GM12878 (cell line): ENCODE data around the gene PGAM2. TPM values are rescaled to one million over a fixed set of nuclear protein-coding genes. Genes with fewer than 3 reads are reported as not detected.

Experiments used
- ATAC-seq: fragments of 200-7000 bp; cut with Tn5 transposase; 3 replicates; pipeline ENCODE4 v1.9.1; 2020; ENCODE audit warnings: mild to moderate bottlenecking, moderate library complexity
- BruUV-seq: library from RNA; stranded (reverse); fragments of 400-500 nt; replicated peaks from 2 replicates; lab custom pipeline; 2021; lab: Mats Ljungman, UMichigan
- CTCF ChIA-PET: fragments of 300-600 bp; sonication (Branson Sonifier 250); formaldehyde crosslinking; extraction: SDS; loops from one replicate; lab custom pipeline; 2021; ENCODE audit warnings: inconsistent platforms; lab: Yijun Ruan, JAX
- POLR2A ChIA-PET: fragments of 350-600 bp; formaldehyde crosslinking; extraction: SDS; loops from one replicate; lab custom pipeline; 2021; ENCODE audit warnings: inconsistent platforms; lab: Charles Lee
- RAD21 ChIA-PET: fragments of 300-600 bp; sonication (Branson Sonifier 250); formaldehyde crosslinking; loops from one replicate; lab custom pipeline; 2023; ENCODE audit warnings: antibody characterized with exemption; ENCODE audit not compliant: unreplicated experiment; lab: Charles Lee
- SMC1A ChIA-PET: fragments of 300-600 bp; sonication (Branson Sonifier 250); formaldehyde crosslinking; loops from one replicate; lab custom pipeline; 2023; ENCODE audit not compliant: unreplicated experiment, uncharacterized antibody; lab: Charles Lee
- DNase-seq: peaks from one replicate; pipeline ENCODE4 v3.0.0-alpha.2; 2011; ENCODE audit warnings: low read depth, low spot score
- FAIRE-seq: peaks from 3 replicates; lab custom pipeline; 2011; peaks lifted over from hg19 to GRCh38; lab: Jason Lieb, UNC
- H2AFZ ChIP-seq: 2 replicates; pipeline ENCODE4 v1.6.0; 2011; ENCODE audit warnings: low read depth, low read length, control low read depth; ENCODE audit not compliant: control insufficient read depth
- H3K27ac ChIP-seq: 2 replicates; pipeline ENCODE4 v1.5.1; 2011; ENCODE audit warnings: control low read depth; ENCODE audit not compliant: control insufficient read depth, insufficient read depth
- H3K27me3 ChIP-seq, 2 experiments: replicated peaks in 1 of 2; 2 replicates each; pipeline versions ENCODE4 v1.6.0 to v1.6.1; 2011; ENCODE audit warnings: low read length in 1 of 2; ENCODE audit not compliant: control insufficient read depth in 2 of 2, insufficient read depth in 2 of 2
- H3K36me3 ChIP-seq, 2 experiments: 2 replicates each; pipeline ENCODE4 v1.5.1; 2011; ENCODE audit warnings: low read length in 1 of 2; ENCODE audit not compliant: control insufficient read depth in 2 of 2, insufficient read depth in 2 of 2
- H3K4me1 ChIP-seq: 2 replicates; pipeline ENCODE4 v1.6.1; 2011; ENCODE audit warnings: mild to moderate bottlenecking, low read length, moderate library complexity, mixed read lengths; ENCODE audit not compliant: control insufficient read depth, insufficient read depth
- H3K4me2 ChIP-seq: 2 replicates; pipeline ENCODE4 v1.6.0; 2011; ENCODE audit warnings: control low read depth; ENCODE audit not compliant: control insufficient read depth, insufficient read depth
- H3K4me3 ChIP-seq: fragments of 200-600 bp; sonication (generic); 2 replicates; pipeline ENCODE4 v1.5.1; 2016
- H3K79me2 ChIP-seq: 2 replicates; pipeline ENCODE4 v1.6.0; 2011; ENCODE audit warnings: low read length; ENCODE audit not compliant: control insufficient read depth, insufficient read depth
- H3K9ac ChIP-seq: 2 replicates; pipeline ENCODE4 v1.8.0; 2011; ENCODE audit warnings: low read length, control low read depth, mixed read lengths; ENCODE audit not compliant: control insufficient read depth, insufficient read depth
- H3K9me3 ChIP-seq: replicated peaks from 3 replicates; pipeline ENCODE4 v1.5.1; 2011; ENCODE audit warnings: mild to moderate bottlenecking, low read length; ENCODE audit not compliant: control insufficient read depth, insufficient read depth
- H4K20me1 ChIP-seq: 2 replicates; pipeline ENCODE4 v1.6.0; 2011; ENCODE audit not compliant: control insufficient read depth, insufficient read depth
- BRCA1 ChIP-seq: IDR thresholded peaks from 2 replicates; pipeline ENCODE4 v1.6.1; 2011; ENCODE audit warnings: low read depth, low read length, improper control_type of control experiment
- ESRRA ChIP-seq: IDR thresholded peaks from 2 replicates; pipeline ENCODE4 v1.6.1; 2012; ENCODE audit warnings: mild to moderate bottlenecking, low read length, improper control_type of control experiment
- FOXK2 ChIP-seq: fragments of 450-650 bp; IDR thresholded peaks from 2 replicates; pipeline ENCODE4 v1.6.1; 2017; ENCODE audit warnings: mild to moderate bottlenecking, moderate library complexity
- NKRF ChIP-seq: fragments of 450-650 bp; conservative IDR thresholded peaks from 2 replicates; pipeline ENCODE4 v1.6.1; 2017; ENCODE audit warnings: mild to moderate bottlenecking, moderate library complexity
- POLR2AphosphoS5 ChIP-seq: IDR thresholded peaks from 2 replicates; pipeline ENCODE4 v1.6.1; 2011; ENCODE audit warnings: mild to moderate bottlenecking, low read length, inconsistent platforms
- RAD51 ChIP-seq: fragments of 450-650 bp; IDR thresholded peaks from 2 replicates; pipeline ENCODE4 v1.6.1; 2016; ENCODE audit warnings: moderate library complexity, mild to moderate bottlenecking, inconsistent platforms
- TBL1XR1 ChIP-seq: IDR thresholded peaks from 2 replicates; pipeline ENCODE4 v1.6.1; 2012; ENCODE audit warnings: low read depth, low read length, improper control_type of control experiment
- TCF12 ChIP-seq: IDR thresholded peaks from 2 replicates; pipeline ENCODE4 v1.6.1; 2011; ENCODE audit warnings: low read depth, mild to moderate bottlenecking, low read length
- ZSCAN29 ChIP-seq: fragments of 450-650 bp; IDR thresholded peaks from 2 replicates; pipeline ENCODE4 v1.6.1; 2017; ENCODE audit warnings: mild to moderate bottlenecking, moderate library complexity
- WGBS: methylation state at CpG from one replicate; pipeline ENCODE4 v1.1.6; 2016; ENCODE audit warnings: low lambda C conversion rate; ENCODE audit not compliant: insufficient replicate concordance, insufficient coverage; ENCODE audit errors: missing lambda C conversion rate; 5-methylcytosine and 5-hydroxymethylcytosine counted together
- in situ Hi-C: fragments of 300-500 bp; cut with MboI; formaldehyde crosslinking; loops from 9 replicates; pipeline ENCODE4 v1.14.3; 2018; ENCODE audit warnings: mixed read lengths
- intact Hi-C: fragments of 100-400 bp; cut with micrococcal nuclease; formaldehyde crosslinking; loops from one replicate; pipeline ENCODE4 v1.14.2; 2022; ENCODE audit not compliant: unreplicated experiment
- polyA plus RNA-seq, 11 experiments: library from polyadenylated mRNA; depleted of rRNA in 4 of 11; unstranded in 6 of 11; stranded (reverse) in 5 of 11; fragments of >200 nt; fragmentation: Nextera tagmentation in 4 of 11; fragmentation: Illumina TruSeq in 1 of 11; extraction: Ambion mirVana in 4 of 11; extraction: Trizol in 1 of 11; gene quantifications; 1 replicate in 1 of 11; 2 replicates in 10 of 11; pipeline versions ENCODE4 v1.2.1 to v1.2.3, GENCODE V29; 2011 to 2016; ENCODE audit warnings: inconsistent platforms in 2 of 11, missing spikeins in 2 of 11, low read depth in 1 of 11
- total RNA-seq, 4 experiments: library from RNA; depleted of rRNA in 3 of 4; stranded (reverse); fragments of >200 nt in 3 of 4; fragmentation: Illumina TruSeq in 1 of 4; extraction: Trizol in 1 of 4; gene quantifications; 2 replicates each; pipeline versions ENCODE4 v1.2.1 to v1.2.3, GENCODE V29; 2013 to 2021

PGAM2 gene
- total and polyA plus RNA-seq, 10 of the 15 experiments (the other 5 are each of a cell fraction or from before 2014, with no cell fraction given): not detected

GRCh38 chr7:44060091-44060947 lies 5.0 kb downstream of the PGAM2 start:
- FAIRE-seq (no peak), DNase-seq (no peak), ATAC-seq (no peak)
- in situ Hi-C loops (no loop called here), intact Hi-C loops (no loop called here)
- SMC1A ChIA-PET: no interaction called here
- no TSS peak for BruUV-seq
- H3K27me3 ChIP-seq: no peaks in the 10 kb centered on the region
- H3K36me3 ChIP-seq: peaks cover 44% of the 10 kb centered on the region in 2 experiments
- RAD21 ChIA-PET: no interaction called here
- H3K27ac ChIP-seq: no peak overlapping the region
- no peak overlapping the region for H3K4me2 ChIP-seq
- no peaks in the 10 kb centered on the region for H3K9me3 ChIP-seq
- H3K9ac ChIP-seq: no peak overlapping the region
- POLR2A ChIA-PET: no interaction called here
- 95% methylated on average over 21 of the region's 21 CpGs for WGBS
- H3K4me1 ChIP-seq: peaks cover 24% of the 10 kb centered on the region
- TF ChIP-seq ZSCAN29: no peak
- TF ChIP-seq BRCA1: no peak
- TF ChIP-seq TCF12: no peak
- no peak for TF ChIP-seq TBL1XR1
- no peak for TF ChIP-seq NKRF
- peak; percentile 35; the same call in 1 of the 2 replicates for TF ChIP-seq POLR2AphosphoS5
- no peak for TF ChIP-seq RAD51
- TF ChIP-seq FOXK2: no peak
- TF ChIP-seq ESRRA: no peak
- peaks cover 3% of the 10 kb centered on the region; the same call in 1 of the 2 replicates for H4K20me1 ChIP-seq
- CTCF ChIA-PET: no interaction called here
- no peak overlapping the region for H2AFZ ChIP-seq
- H3K79me2 ChIP-seq: no peaks in the 10 kb centered on the region
- H3K4me3 ChIP-seq: no peak overlapping the region
